Loucy (cell line): ENCODE data around the gene TGFB3.

Experiments
- CTCF ChIP-seq: fragments of 200-600 bp; sonication (generic); conservative IDR thresholded peaks from 2 replicates; pipeline ENCODE4 v1.5.1; 2014; ENCODE audit warnings: mild to moderate bottlenecking, antibody characterized with exemption, low read length
- EZH2phosphoT487 ChIP-seq: fragments of 200-600 bp; IDR thresholded peaks from 2 replicates; pipeline ENCODE4 v1.6.1; 2018; ENCODE audit warnings: antibody characterized with exemption, mild to moderate bottlenecking, moderate library complexity, borderline replicate concordance

- TF ChIP-seq CTCF (no peak), EZH2phosphoT487 (no peak)
These were observed 17.9 kb upstream of the TGFB3 start for GRCh38 chr14:75999511-76000190.
